ENCODE results near the gene SETD6.

The SETD6 gene

DNA sequence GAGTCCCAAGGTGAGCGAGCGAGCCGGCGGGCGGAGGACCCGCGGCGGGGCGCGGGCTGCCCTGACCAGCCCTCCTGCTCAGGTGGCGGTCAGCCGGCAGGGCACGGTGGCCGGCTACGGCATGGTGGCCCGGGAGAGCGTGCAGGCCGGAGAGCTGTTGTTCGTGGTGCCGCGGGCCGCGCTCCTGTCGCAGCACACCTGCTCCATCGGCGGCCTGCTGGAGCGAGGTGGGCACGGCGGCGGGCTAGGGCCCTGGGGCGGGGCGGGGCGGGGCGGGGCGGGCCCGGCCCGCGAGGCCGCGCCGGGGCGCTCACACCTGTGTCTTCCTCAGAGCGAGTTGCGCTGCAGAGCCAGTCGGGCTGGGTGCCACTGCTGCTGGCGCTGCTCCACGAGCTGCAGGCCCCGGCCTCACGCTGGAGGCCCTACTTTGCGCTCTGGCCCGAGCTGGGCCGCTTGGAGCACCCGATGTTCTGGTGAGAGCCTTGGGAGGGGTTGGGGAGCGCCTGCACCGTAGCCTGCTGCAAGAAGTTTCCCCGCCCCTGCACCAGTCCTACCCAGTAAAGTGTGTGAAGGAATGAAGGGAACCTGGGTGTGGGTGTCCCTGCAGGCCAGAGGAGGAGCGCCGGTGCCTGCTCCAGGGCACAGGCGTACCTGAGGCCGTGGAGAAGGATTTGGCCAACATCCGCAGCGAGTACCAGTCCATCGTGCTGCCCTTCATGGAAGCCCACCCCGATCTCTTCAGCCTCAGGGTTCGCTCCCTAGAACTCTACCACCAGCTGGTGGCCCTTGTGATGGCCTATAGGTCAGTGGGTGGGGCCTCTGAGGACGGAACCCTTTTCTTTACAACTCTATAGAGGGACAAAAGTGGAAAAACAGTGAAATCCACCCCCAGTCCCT, 802 bp downstream of the SETD6 start:
- DNase-seq = no peak
- Histone ChIP-seq H3K27ac (peak overlapping the region; percentile 29), H3K36me3 (replicated peaks) (peaks cover 35% of the 10 kb centered on the region), H3K4me3 (ENCODE audit: low read depth, low read length) (peak overlapping the region; percentile 80), H3K27me3 (replicated peaks) (no peaks in the 10 kb centered on the region)
- TF ChIP-seq, protein P1, sequence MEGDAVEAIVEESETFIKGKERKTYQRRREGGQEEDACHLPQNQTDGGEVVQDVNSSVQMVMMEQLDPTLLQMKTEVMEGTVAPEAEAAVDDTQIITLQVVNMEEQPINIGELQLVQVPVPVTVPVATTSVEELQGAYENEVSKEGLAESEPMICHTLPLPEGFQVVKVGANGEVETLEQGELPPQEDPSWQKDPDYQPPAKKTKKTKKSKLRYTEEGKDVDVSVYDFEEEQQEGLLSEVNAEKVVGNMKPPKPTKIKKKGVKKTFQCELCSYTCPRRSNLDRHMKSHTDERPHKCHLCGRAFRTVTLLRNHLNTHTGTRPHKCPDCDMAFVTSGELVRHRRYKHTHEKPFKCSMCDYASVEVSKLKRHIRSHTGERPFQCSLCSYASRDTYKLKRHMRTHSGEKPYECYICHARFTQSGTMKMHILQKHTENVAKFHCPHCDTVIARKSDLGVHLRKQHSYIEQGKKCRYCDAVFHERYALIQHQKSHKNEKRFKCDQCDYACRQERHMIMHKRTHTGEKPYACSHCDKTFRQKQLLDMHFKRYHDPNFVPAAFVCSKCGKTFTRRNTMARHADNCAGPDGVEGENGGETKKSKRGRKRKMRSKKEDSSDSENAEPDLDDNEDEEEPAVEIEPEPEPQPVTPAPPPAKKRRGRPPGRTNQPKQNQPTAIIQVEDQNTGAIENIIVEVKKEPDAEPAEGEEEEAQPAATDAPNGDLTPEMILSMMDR (IDR thresholded peaks at IDR 0.05; ENCODE audit: low read depth, low read length, missing control alignments) = no peak
- in situ Hi-C loops (cut with HindIII; ENCODE audit: low pct_ligation_motif_present, low sequenced_read_pairs) = no loop called here

DNA sequence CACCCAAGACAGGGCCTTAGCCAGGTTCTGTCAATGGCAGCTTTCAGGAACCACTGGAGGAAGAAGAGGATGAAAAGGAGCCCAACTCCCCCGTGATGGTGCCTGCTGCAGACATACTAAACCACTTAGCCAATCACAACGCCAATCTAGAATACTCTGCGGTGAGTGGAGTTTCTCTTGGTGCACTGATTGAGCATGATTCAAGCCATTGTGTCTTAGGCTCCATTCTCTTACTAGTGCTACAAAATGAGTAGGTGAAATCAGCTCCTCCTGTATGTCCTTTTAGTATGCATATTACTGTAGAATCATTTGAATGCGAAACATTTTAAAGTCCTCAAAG, 1.4 kb downstream of the SETD6 start:
- H3K4me3 ChIP-seq (ENCODE audit: low read depth, low read length) = no peak overlapping the region
- peaks cover 41% of the 10 kb centered on the region for H3K36me3 ChIP-seq (replicated peaks)
- in situ Hi-C loops (cut with HindIII; ENCODE audit: low pct_ligation_motif_present, low sequenced_read_pairs) = no loop called here
- TF ChIP-seq, protein P1 (IDR thresholded peaks at IDR 0.05; ENCODE audit: low read depth, low read length, missing control alignments) = no peak
- no peak for DNase-seq
- no peak overlapping the region for H3K27ac ChIP-seq
- no peaks in the 10 kb centered on the region for H3K27me3 ChIP-seq (replicated peaks)

DNA sequence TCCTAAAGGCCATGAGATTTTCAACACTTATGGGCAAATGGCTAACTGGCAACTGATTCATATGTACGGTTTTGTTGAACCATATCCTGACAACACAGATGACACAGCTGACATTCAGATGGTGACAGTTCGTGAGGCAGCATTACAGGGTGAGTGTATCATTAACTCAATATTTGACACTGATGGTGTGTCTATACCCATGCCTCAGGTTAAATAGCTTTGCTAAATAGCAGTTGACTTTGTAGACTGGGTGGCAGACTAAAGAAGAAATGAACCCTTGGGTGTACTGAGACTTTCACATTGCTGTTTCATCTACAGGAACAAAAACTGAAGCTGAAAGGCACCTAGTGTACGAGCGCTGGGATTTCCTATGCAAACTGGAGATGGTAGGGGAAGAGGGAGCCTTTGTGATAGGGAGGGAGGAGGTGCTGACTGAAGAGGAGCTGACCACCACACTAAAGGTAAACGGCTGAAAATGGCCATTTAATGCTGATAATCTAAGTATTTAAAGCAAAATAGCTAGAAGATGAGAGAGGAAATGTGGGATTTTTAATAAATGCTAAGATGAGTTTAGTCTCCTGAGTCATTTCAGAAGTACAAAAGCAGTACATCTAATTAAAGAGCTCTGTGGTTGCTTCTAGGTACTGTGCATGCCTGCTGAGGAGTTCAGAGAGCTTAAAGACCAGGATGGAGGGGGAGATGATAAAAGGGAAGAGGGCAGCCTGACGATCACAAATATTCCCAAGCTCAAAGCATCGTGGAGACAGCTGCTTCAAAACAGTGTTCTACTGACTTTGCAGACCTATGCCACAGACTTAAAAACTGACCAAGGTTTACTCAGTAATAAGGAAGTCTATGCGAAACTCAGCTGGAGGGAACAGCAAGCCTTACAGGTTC, 3.0 kb downstream of the SETD6 start:
- Histone ChIP-seq H3K27ac (no peak overlapping the region), H3K4me3 (ENCODE audit: low read depth, low read length) (no peak overlapping the region), H3K27me3 (replicated peaks) (no peaks in the 10 kb centered on the region), H3K36me3 (replicated peaks) (peaks cover 53% of the 10 kb centered on the region)
- DNase-seq = no peak
- TF ChIP-seq, protein P1 (IDR thresholded peaks at IDR 0.05; ENCODE audit: low read depth, low read length, missing control alignments) = no peak
- in situ Hi-C loops (cut with HindIII; ENCODE audit: low pct_ligation_motif_present, low sequenced_read_pairs) = no loop called here

DNA sequence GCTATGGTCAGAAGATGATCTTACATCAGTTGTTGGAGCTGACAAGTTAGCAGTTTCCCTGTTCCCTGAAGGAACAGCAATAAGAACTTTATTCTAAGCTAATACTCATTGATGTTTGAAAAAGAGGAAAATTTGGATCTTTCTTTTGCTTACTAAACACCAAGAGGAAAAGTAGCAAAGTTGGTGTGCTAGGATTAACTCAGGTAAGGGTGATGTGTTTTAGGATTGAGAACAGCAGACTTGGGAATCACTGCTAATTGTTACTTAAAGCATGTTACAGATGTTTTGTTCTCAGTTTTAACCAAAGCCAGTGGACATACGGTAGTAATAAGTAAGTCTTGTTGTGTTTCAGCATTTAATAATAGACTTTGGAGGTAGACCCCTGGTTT, 3.7 kb downstream of the SETD6 start:
- H3K36me3 ChIP-seq (replicated peaks) = peaks cover 60% of the 10 kb centered on the region
- H3K27ac ChIP-seq = no peak overlapping the region
- in situ Hi-C loops (cut with HindIII; ENCODE audit: low pct_ligation_motif_present, low sequenced_read_pairs) = no loop called here
- no peaks in the 10 kb centered on the region for H3K27me3 ChIP-seq (replicated peaks)
- TF ChIP-seq, protein P1 (IDR thresholded peaks at IDR 0.05; ENCODE audit: low read depth, low read length, missing control alignments) = no peak
- H3K4me3 ChIP-seq (ENCODE audit: low read depth, low read length) = no peak overlapping the region
- DNase-seq = no peak

DNA sequence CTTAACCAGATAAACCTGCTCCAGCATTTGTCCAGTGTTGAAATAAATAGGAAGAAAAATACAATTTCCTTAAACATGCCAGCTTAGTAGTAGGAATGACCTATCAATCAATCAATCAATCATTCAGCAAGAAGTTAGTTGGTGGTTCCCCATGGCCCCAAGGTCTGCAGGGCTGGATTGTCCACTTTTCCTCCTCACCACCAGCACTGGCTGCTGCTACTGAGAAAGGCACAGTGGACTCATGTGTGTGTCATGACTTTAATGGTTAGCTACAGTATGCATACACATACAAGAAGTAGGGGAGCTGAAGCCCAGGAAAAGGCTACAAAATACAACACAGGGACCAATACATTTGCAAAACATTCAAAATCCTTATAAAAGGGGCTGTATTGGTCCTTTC, 4.4 kb downstream of the SETD6 start:
- H3K36me3 ChIP-seq (replicated peaks) = peaks cover 64% of the 10 kb centered on the region

More for the DNA sequence above, 4.4 kb downstream of the SETD6 start:
- TF ChIP-seq, protein P1 (IDR thresholded peaks at IDR 0.05; ENCODE audit: low read depth, low read length, missing control alignments) = no peak
- Histone ChIP-seq H3K4me3 (ENCODE audit: low read depth, low read length) (no peak overlapping the region), H3K27me3 (replicated peaks) (no peaks in the 10 kb centered on the region), H3K27ac (no peak overlapping the region)
- no peak for DNase-seq
- in situ Hi-C loops (cut with HindIII; ENCODE audit: low pct_ligation_motif_present, low sequenced_read_pairs) = no loop called here
